SK-N-SH (cell line): ENCODE results near the gene ABCD1. TPM values are rescaled to one million over a fixed set of nuclear protein-coding genes. Genes with fewer than 3 reads are reported as not detected.

Experiments
- CTCF ChIA-PET: fragments of 300-600, 350-600 bp; formaldehyde crosslinking; extraction: SDS; loops from one replicate; lab custom pipeline; 2021; lab: Yijun Ruan, JAX
- POLR2A ChIA-PET: fragments of 350-600 bp; sonication (Branson Sonifier 250); formaldehyde crosslinking; extraction: SDS; loops from one replicate; lab custom pipeline; 2020; ENCODE audit warnings: antibody characterized with exemption, inconsistent platforms; lab: Yijun Ruan, JAX
- DNase-seq: peaks from one replicate; pipeline ENCODE4 v3.0.0; 2012
- H2AFZ ChIP-seq: fragments of 200-600 bp; sonication (generic); 2 replicates; pipeline ENCODE4 v1.8.1; 2016; ENCODE audit warnings: antibody characterized with exemption, mild to moderate bottlenecking, low read depth
- H3F3A ChIP-seq: fragments of 200-600 bp; sonication (generic); replicated peaks from 2 replicates; pipeline ENCODE3; 2016; ENCODE audit warnings: antibody characterized with exemption, mild to moderate bottlenecking; ENCODE audit not compliant: insufficient read depth
- H3K27ac ChIP-seq, 2 experiments: fragments of 200-500 bp in 1 of 2; fragments of 200-600 bp in 1 of 2; sonication (Bioruptor generic) in 1 of 2; sonication (generic), shearing (Covaris generic) in 1 of 2; 2 replicates each; pipeline versions ENCODE4 v1.5.1 to v1.6.1; 2014 to 2016; ENCODE audit warnings: low read depth in 2 of 2, inconsistent platforms in 1 of 2, low read length in 1 of 2, mild to moderate bottlenecking in 1 of 2, mixed read lengths in 1 of 2
- H3K27me3 ChIP-seq: fragments of 200-600 bp; sonication (generic), shearing (Covaris generic); 2 replicates; pipeline ENCODE4 v1.6.1; 2016; ENCODE audit warnings: mixed run types; ENCODE audit not compliant: insufficient read depth
- H3K36me3 ChIP-seq, 2 experiments: fragments of 200-500 bp in 1 of 2; fragments of 200-600 bp in 1 of 2; sonication (Bioruptor generic) in 1 of 2; sonication (generic) in 1 of 2; replicated peaks in 1 of 2; 2 replicates each; pipeline versions ENCODE3 to v1.5.1; 2014 to 2016; ENCODE audit warnings: low read length in 1 of 2, mild to moderate bottlenecking in 1 of 2; ENCODE audit not compliant: insufficient read depth in 2 of 2, control insufficient read depth in 1 of 2
- H3K4me1 ChIP-seq, 2 experiments: fragments of 200-500 bp in 1 of 2; fragments of 200-600 bp in 1 of 2; sonication (Bioruptor generic) in 1 of 2; sonication (generic), shearing (Covaris generic) in 1 of 2; 2 replicates each; pipeline versions ENCODE4 v1.5.1 to v1.6.1; 2014 to 2016; ENCODE audit warnings: low read depth in 1 of 2, low read length in 1 of 2, mixed run types in 1 of 2; ENCODE audit not compliant: insufficient read depth in 2 of 2, control insufficient read depth in 1 of 2
- H3K4me2 ChIP-seq: fragments of 200-600 bp; sonication (generic), shearing (Covaris generic); 2 replicates; pipeline ENCODE4 v1.6.1; 2017; ENCODE audit warnings: mixed run types
- H3K4me3 ChIP-seq, 2 experiments: fragments of 200-500 bp in 1 of 2; fragments of 200-600 bp in 1 of 2; sonication (Bioruptor generic) in 1 of 2; sonication (generic), shearing (Covaris generic) in 1 of 2; 2 replicates each; pipeline versions ENCODE4 v1.5.1 to v1.8.1; 2014 to 2016; ENCODE audit warnings: low read depth in 2 of 2, inconsistent platforms in 1 of 2, low read length in 1 of 2, mild to moderate bottlenecking in 1 of 2, mixed read lengths in 1 of 2, moderate library complexity in 1 of 2
- H3K79me2 ChIP-seq: fragments of 200-600 bp; sonication (generic); 2 replicates; pipeline ENCODE4 v1.8.1; 2017; ENCODE audit warnings: mild to moderate bottlenecking; ENCODE audit not compliant: insufficient read depth
- H3K9ac ChIP-seq: fragments of 200-600 bp; sonication (generic); 2 replicates; pipeline ENCODE4 v1.6.1; 2017; ENCODE audit warnings: mixed run types
- H3K9me2 ChIP-seq: fragments of 200-600 bp; sonication (generic); 2 replicates; pipeline ENCODE4 v1.6.1; 2017; ENCODE audit warnings: mixed run types
- H3K9me3 ChIP-seq: fragments of 200-600 bp; sonication (generic); 2 replicates; pipeline ENCODE4 v1.6.1; 2017; ENCODE audit warnings: mixed run types, mild to moderate bottlenecking, moderate library complexity
- H4K20me1 ChIP-seq: fragments of 200-600 bp; sonication (generic); 2 replicates; pipeline ENCODE4 v1.6.1; 2017; ENCODE audit warnings: mild to moderate bottlenecking, mixed run types; ENCODE audit not compliant: insufficient read depth
- FOSL2 ChIP-seq: IDR thresholded peaks from 2 replicates; pipeline ENCODE4 v1.4.0; 2012; ENCODE audit warnings: low read depth, mild to moderate bottlenecking, moderate library complexity, borderline replicate concordance
- GABPA ChIP-seq: IDR thresholded peaks from 2 replicates; pipeline ENCODE4 v1.4.0; 2012; ENCODE audit warnings: low read depth, mild to moderate bottlenecking
- GATA2 ChIP-seq: sonication (generic); formaldehyde crosslinking; IDR thresholded peaks from 2 replicates; pipeline ENCODE4 v1.5.0; 2020; ENCODE audit warnings: mild to moderate bottlenecking, missing genetic modification reagents
- MAX ChIP-seq: IDR thresholded peaks from 2 replicates; pipeline ENCODE4 v1.4.0; 2012; ENCODE audit warnings: low read depth
- MEF2A ChIP-seq: IDR thresholded peaks from 2 replicates; pipeline ENCODE4 v1.4.0; 2012; ENCODE audit warnings: low read depth, borderline replicate concordance
- MXI1 ChIP-seq: IDR thresholded peaks from 2 replicates; pipeline ENCODE4 v1.6.1; 2012; ENCODE audit warnings: mild to moderate bottlenecking, low read depth, low read length, improper control_type of control experiment
- NFIC ChIP-seq: IDR thresholded peaks from 2 replicates; pipeline ENCODE4 v1.4.0; 2012; ENCODE audit warnings: borderline replicate concordance
- NRF1 ChIP-seq: IDR thresholded peaks from 2 replicates; pipeline ENCODE4 v1.6.1; 2012; ENCODE audit warnings: low read depth, mild to moderate bottlenecking, low read length
- PBX3 ChIP-seq: IDR thresholded peaks from 2 replicates; pipeline ENCODE4; 2012
- POLR2AphosphoS5 ChIP-seq: IDR thresholded peaks from 2 replicates; pipeline ENCODE4 v1.6.1; 2012; ENCODE audit warnings: low read depth, low read length
- RAD21 ChIP-seq: IDR thresholded peaks from 2 replicates; pipeline ENCODE4 v1.6.1; 2012; ENCODE audit warnings: mild to moderate bottlenecking, low read length
- RCOR1 ChIP-seq: fragments of 150-350 bp; IDR thresholded peaks from 2 replicates; pipeline ENCODE4 v1.6.1; 2017; ENCODE audit warnings: antibody characterized with exemption, low read length
- REST ChIP-seq: IDR thresholded peaks from 2 replicates; pipeline ENCODE4 v1.6.1; 2012; ENCODE audit warnings: mild to moderate bottlenecking, low read depth, low read length, moderate library complexity
- RFX5 ChIP-seq: IDR thresholded peaks from 2 replicates; pipeline ENCODE4 v1.6.1; 2012; ENCODE audit warnings: mild to moderate bottlenecking, improper control_type of control experiment, low read length
- SMC3 ChIP-seq: IDR thresholded peaks from 2 replicates; pipeline ENCODE4 v1.6.1; 2012; ENCODE audit warnings: low read depth, low read length, improper control_type of control experiment
- TAF1 ChIP-seq: IDR thresholded peaks from 2 replicates; pipeline ENCODE4 v1.6.1; 2012; ENCODE audit warnings: low read depth, mild to moderate bottlenecking, low read length, moderate library complexity, borderline replicate concordance
- YY1 ChIP-seq: IDR thresholded peaks from 2 replicates; pipeline ENCODE4 v1.4.0; 2012; ENCODE audit warnings: low read depth, mild to moderate bottlenecking
- ZBTB33 ChIP-seq: IDR thresholded peaks from 2 replicates; pipeline ENCODE4 v1.4.0; 2012; ENCODE audit warnings: low read depth, borderline replicate concordance
- WGBS: methylation state at CpG from one replicate; pipeline ENCODE4 v1.1.6; 2017; ENCODE audit warnings: low lambda C conversion rate; 5-methylcytosine and 5-hydroxymethylcytosine counted together
- polyA plus RNA-seq, 3 experiments: library from polyadenylated mRNA; depleted of rRNA; stranded (reverse); fragments of >200 nt; gene quantifications; 2 replicates each; pipeline ENCODE4 v1.2.3, GENCODE V29; 2012

The ABCD1 gene
- polyA plus RNA-seq, 1 of the 3 experiments (the other 2 are of a cell fraction) = 7.9 TPM

- H2AFZ ChIP-seq = no peak overlapping the region
- WGBS = 50% methylated on average over 3 of the region's 23 CpGs
- CTCF ChIA-PET = interaction anchor here (1.0 kb wide), 1 partner anchor 174 kb away, joined by 6 read pairs; no protein-coding TSS in a partner anchor
- no peak overlapping the region for H3K4me3 ChIP-seq
- no peak for DNase-seq
- POLR2A ChIA-PET = no interaction called here
- H3K79me2 ChIP-seq = no peaks in the 10 kb centered on the region
- H3K4me2 ChIP-seq = no peak overlapping the region
- H3F3A ChIP-seq = no peaks in the 10 kb centered on the region
- no peaks in the 10 kb centered on the region for H3K9me2 ChIP-seq
- no peaks in the 10 kb centered on the region for H4K20me1 ChIP-seq
- no peaks in the 10 kb centered on the region for H3K9me3 ChIP-seq
- no peak overlapping the region for H3K9ac ChIP-seq
- TF ChIP-seq NRF1 (no peak), RFX5 (no peak), MEF2A (no peak), MAX (no peak), RAD21 (no peak), NFIC (no peak), GATA2 (CRISPR knock-in tag) (no peak), POLR2AphosphoS5 (no peak), SMC3 (no peak), RCOR1 (no peak), REST (no peak), YY1 (no peak), TAF1 (no peak), FOSL2 (no peak), PBX3 (no peak), GABPA (no peak), MXI1 (no peak), ZBTB33 (no peak)
- H3K27ac ChIP-seq = no peak overlapping the region
- H3K27me3 ChIP-seq = no peaks in the 10 kb centered on the region
- no peaks in the 10 kb centered on the region for H3K4me1 ChIP-seq
- H3K36me3 ChIP-seq = peaks cover 0 to 4% of the 10 kb centered on the region in 2 experiments
These were observed 48.6 kb downstream of the ABCD1 start for GRCh38 chrX:153773218-153773611.
